LoVo (cell line): ENCODE data around the gene SEPTIN12.

ENCODE experiments used
- DNase-seq: peaks from one replicate; pipeline ENCODE4 v3.0.0-alpha.2; 2016; ENCODE audit warnings: low spot score

Gene SEPTIN12

DNA sequence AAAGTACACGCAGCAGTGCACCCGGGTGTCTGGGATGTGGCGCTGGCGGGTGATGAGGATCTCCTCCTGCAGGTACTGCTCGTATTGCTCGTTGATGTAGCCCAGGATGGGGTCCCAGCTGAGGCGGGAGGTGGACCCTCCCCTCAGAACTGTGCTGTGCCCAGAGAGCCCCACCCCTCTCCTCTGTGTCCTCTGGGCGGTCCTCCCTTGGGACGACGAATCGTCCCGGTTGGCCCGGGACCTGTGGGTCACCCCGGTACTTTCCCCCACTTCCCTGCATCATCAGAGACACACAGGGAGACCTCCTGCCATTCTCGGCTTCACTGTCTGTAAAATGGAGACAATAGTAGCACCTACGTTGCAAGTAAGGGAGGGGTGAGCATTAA, 4.2 kb downstream of the SEPTIN12 start:
- no peak for DNase-seq

DNA sequence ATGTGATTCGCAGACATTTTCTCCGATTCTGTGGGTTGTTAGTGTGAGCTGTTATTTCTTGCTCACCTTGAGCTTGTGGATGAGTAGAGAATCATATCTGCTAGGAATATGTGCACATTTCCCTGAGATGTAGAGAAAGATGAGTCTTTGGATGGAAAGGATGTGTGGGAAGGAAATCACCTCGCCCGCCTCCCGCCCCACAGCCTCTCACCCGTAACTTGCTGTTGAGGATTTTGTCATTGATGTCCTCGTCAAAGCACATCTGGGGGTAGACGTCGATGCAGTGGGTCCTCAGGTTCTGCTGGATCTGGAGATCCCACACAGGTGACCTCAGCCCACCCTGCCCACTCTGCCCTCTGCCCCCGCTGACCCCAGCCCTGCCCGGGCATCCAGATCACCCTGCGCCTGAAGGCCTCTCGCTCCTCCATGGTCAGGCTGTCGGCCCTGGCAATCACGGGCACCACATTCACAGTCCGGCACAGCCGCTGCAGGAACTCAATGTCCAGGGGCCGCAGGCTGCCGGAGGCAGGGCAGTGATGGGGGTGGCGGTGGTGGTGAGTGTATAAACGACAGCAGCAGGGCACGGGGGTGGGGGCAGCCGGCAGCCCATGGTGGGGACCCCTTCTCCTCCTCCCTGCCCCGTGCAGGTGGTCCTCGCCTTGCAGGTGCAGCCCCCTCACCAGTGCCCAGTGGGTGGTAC, 4.7 kb downstream of the SEPTIN12 start:
- no peak for DNase-seq

DNA sequence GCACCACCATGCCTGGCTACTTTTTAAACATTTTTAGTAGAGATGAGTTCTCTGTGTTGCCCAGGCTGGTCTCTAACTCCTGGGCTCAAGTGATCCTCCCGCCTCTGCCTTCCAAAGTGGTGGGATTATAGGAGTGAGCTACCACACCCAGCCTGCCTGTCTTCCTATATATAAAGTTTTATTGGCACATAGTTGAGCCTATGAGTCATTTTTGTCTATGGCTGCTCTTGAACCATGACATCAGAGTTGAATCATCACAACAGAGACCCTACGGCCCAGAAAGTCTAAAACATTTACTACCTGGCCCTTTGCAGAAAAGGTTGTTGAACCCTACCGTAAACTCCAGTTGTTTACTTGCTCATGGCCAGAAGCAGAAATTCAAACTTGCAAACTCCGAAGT, 7.9 kb downstream of the SEPTIN12 start:
- peak; percentile 53 for DNase-seq

DNA sequence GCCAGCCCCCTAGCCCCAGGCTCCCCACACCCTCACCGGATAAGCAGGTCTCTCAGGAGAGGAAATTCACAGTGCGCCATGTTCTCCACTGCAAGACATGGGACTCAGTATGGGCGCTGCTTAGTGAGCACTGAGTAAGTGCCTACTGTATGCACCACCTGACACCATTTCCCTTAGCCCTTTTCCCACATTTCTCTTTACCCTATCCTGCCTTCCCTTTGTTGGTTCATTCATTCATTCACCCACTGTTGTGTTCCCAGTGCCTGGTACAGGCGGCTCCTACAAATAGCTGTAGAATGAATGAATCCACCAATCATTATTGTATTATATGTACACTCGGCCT, 10.1 kb downstream of the SEPTIN12 start:
- DNase-seq: no peak

DNA sequence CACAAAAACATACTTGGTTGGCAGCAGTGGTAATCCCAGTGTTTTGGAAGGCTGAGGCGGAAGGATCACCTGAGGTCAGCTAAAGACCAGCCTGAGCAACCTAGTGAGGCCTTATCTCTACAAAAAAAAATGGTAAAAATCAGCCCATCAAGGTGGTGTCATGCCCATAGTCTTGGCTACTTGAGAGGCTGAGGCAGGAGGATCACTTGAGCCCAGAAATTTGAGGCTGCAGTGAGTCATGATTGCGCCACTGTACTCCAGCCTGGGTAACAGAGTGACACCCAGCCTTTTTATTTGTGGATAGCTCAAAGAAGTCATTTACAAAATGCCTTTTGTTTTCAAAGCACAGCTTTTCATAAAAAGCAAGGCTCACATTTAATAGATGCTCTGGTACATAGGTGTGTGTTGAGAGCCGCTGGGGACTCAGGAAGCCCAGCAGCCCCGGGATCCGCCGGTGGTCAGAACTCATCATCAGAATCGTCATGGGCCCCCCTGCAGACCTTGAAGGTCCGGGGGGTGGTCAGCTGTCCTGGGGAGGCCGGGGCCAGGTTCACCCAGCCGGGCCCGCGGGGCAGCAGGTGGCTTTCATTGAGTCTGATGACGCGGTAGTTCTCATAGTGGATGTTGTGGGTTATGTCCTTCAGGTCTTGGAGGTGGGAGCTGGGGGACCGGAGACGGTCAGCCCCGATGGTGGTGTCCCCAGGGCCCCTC, 10.7 kb downstream of the SEPTIN12 start:
- no peak for DNase-seq

DNA sequence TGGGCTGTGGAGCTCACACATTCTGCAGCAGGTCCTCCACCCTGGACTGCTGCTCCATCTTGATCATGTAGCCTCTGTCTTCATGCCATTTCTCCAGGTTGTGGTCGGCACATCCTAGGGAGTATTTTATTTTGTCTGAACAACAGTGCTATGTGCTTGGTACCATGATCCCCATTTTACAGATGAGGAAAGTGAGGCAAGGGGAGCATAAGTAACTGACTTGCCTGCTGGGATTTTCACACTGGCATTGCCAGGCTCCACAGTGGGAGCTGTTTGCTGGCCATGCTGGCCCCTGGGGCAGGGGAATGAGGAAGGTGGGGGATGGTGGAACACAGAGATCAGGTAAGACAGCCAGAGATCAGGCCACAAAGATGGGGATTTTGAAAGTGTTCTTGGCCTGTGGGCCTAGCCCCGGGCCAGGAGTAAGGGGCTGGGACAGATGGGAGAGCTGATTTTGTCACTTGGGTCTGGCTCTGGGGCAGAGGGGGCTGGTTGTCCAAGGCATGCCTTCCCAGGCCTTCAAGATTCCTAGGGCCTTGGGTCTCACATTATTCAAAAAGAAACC, 11.9 kb downstream of the SEPTIN12 start:
- DNase-seq: no peak

DNA sequence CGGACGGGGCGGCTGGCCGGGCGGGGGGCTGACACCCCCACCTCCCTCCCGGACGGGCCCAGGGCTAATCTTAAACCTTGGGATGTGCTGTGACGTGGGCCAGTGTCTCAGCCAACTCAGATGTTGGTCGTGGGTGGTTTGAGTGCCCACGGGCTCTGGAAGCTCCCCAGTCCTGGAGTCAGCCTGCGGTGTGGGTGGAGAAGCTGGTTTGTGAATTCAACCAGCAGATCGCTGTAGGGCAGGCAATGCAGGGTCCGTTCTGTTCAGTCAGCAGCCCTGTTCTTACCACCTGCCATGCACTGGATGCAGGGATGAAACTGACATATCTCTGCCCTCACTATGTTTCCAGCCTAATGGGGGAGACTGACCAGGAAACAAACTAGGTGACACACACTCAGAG, 13.1 kb downstream of the SEPTIN12 start:
- no peak for DNase-seq

DNA sequence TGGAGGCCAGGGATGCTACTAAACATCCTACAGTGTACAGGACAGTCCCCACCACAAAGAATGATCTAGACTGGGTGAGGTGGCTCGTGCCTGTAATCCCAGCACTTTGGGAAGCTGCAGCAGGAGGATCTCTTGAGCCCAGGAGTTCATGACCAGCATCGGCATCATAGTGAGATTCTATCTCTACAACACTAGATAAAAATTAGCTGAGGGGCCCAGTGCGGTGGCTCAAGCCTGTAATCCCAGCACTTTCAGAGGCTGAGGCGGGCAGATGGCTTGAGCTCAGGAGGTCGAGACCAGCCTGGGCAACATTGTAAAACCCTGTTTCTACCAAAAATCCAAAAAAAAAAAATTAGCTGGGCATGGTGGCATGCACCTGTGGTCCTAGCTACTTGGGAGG, 15.8 kb downstream of the SEPTIN12 start:
- DNase-seq: no peak

DNA sequence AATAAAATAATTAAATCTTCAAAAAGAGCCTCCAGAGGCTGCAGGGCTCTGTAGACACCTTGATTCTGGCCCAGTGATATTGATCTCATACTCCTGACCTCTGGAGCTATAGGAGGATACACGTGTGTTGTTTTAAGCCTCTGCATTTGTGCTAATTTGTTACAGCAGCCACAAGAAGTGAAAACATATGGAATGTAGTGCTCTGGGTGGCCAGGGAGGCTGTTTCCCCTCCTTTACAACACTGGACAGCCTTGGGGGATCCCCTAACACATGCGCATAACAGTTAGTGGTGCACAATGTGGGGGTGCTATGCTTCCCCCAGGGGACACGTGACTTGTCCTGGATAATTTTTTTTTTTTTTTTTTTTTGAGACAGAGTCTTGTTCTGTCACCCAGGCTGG, 16.5 kb downstream of the SEPTIN12 start:
- no peak for DNase-seq

DNA sequence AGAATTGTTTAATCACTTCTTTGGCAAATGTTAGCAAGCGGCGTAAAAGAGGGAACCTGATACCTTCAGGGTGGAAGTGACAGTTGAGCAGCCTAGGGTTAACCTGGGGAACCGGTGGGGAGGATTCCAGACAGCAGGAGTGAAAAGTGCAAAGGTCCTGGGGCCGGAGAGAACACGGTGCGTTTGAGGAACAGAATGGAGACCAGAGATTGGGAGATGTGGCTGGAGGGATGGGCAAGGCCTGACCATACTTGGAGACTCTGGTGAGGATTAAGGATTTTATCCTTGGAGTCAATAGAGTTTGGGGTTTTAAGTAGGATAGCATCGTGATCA, 18.9 kb downstream of the SEPTIN12 start:
- DNase-seq: no peak

DNA sequence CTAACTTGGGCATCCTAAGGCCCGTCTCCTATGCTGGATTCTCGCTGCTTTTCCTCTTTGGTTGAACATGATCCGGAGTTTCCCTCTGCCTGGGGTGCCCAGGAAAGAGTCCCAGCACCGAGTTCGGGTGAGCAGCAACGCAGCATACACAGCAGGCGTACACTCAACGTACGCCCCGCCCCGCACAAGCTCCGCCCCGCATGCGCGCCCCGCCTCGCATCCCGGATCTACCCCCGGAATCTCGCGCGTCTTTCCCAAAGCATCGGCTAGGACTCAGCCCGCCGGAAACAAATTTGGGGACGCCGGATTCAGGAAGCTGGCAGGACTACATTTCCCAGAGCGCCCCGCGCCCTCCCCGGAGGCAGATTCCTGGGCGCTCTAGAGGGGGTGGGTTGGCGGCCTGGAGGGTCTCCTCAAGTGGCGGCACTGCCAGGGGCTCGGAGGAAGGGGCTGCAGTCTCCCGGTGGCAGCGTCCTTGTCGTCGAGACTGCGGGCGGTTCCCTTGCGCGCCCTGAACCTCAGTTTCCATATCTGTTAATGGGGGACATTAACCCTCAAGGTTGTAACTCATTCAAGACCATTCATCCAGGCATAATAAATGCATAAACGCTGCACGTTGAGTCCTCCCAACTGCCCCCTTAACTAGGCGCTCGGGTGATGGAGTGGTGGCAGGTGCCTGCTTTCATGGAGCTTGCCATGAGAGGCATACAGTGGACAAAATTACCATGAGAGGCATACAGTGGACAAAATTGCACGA, 19.4 kb downstream of the SEPTIN12 start:
- peak; percentile 96 for DNase-seq

DNA sequence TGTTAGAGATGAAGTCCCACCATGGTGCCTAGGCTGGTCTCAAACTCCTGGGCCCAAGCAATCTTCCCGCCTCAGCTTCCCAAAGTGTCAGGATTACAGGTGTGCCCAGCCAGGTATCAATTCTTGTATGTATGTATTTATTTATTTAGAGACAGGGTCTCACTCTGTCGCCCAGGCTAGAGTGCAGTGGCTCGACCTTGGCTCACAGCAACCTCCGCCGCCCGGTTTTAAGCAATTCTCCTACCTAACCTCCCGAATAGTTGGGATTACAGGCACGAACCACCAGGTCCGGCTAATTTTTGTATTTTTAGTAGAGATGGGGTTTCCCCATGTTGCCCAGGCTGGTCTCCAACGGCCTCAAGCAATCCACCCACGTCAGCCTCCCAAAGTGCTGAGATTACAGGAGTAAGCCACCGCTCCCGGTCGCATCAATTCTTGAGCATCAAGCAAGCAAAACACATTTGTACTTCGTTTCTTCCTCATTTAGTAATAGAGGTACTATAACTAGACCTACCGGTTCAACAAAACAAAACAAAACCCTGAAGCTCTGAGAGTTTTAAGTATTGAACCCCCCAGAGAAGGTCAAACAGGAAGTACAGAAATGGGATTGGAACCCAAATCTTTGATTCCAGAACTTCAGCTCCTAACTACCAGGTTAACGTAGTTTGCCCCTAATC, 20.1 kb downstream of the SEPTIN12 start:
- peak; percentile 6 for DNase-seq

DNA sequence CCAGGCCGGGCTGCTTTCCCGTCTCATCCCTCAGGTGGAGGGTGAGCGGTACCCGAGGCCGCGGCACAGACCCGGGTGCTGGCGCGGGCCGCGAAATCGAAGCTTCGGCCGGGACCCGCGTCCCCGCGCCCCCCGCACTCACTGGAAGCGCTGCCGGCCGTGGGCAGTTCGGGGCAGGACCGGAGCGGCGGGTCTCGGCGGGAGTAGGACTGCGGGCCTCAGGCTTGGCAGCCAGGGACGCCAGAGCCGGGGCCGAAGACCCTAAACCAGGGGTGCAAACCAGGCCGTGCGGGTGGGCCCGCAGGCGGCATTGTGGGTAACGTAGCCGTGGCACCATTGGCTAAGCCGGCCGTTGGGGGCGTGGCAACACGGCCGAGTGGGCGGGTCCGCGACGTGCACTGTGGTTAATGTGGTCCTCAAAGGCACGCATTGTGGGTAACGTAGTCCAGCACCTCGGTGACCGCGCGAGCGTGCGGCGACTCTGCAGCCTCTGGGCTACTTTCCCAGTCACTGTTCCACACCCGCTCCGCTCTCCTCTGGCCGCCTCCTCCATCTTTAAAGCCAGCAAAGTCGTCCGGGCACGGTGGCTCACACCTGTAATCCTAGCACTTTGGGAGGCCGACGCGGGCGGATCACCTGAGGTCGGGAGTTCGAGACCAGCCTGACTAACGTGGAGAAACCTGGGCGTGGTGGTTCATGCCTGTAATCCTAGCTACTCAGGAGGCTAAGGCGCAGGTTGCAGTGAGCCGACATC, 21.1 kb downstream of the SEPTIN12 start, which contains the start of gene ZNF500:
ZNF500 (minus strand) TSS at position 288 of the 754 bp plus-strand sequence. CDS start 1,184 bp downstream, outside the sequence.
- peak; percentile 95 for DNase-seq

DNA sequence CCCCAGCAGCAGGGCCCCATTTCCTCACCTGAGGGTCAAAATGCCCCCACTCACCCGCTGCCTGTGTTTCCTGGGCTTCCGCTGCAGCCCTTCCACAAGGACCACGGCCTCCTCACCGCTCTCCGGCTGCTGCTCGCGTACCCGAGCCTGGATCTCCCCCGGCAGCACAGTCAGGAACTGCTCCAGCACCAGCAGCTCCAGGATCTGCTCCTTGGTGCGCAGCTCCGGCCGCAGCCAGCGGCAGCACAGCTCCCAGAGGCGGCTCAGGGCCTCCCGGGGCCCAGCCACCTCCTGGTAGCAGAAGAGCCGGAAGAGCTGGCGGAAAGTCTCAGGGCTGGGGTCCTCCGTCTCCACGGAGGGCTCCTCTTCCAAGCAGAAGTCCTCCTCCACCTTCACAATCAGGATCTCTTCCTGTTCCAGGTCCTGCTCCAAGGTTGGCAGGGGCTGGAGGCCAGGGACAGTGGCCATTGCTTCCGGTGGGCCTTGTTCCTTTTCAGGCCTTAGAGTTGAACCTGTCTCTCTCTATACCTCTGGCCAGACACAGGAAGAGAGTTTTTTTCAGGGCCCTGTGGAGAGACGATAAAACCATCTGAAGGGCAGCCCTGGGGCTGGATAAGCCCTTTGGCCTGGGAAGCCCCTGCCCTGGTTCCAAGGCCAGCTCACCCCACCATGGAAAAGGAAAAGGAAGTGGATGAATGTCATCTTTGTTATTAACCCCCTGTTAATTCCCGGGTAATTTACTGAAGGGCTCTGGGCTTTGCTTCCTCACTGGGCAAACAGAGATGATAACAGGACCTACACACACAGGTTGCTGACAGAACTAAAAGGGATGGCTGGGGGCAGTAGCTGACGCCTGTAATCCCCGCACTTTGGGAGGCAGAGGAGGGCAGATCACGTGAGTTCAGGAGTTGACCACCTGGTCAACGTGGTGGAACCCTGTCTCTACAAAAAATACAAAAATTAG, 22.4 kb downstream of the SEPTIN12 start:
- DNase-seq: no peak

DNA sequence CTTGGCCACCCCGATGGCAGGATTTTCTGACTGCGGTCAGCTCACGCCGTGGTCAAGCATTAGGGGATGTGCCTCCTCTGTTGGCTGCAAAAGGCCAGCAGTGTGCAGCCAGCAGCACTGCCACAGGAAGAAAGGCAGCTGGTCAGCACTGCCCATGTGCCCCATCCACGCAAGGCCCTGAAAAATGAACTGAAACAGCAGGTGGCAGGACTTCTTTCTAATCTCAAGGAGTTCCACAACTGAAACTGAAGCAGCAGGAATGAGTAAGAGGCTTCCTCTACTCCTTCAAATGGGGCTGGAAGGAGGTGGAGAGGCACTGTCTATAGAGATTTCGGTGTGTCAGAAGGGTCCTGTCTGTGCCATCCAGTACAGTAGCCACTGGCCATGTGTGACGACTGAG, 24.4 kb downstream of the SEPTIN12 start:
- DNase-seq: no peak

DNA sequence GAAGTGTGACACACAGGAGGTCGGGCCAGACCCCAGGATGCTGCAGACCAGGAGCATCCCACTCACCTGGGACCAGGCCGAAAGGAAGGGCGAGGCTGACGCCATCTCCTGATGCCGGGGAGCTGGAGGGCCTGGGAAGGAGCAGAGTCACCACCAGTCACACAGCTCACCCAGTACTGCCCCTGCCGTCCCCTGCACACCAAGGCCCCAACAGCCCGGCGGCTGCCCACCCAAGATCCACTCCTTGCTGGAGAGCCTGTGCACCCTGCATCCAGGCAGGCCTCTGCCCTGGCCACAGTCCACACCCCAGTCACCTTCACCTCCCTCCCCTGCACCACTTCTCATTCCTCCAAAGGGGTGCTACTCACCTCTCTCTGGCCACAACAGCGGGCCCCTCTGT, 25.9 kb downstream of the SEPTIN12 start:
- no peak for DNase-seq

DNA sequence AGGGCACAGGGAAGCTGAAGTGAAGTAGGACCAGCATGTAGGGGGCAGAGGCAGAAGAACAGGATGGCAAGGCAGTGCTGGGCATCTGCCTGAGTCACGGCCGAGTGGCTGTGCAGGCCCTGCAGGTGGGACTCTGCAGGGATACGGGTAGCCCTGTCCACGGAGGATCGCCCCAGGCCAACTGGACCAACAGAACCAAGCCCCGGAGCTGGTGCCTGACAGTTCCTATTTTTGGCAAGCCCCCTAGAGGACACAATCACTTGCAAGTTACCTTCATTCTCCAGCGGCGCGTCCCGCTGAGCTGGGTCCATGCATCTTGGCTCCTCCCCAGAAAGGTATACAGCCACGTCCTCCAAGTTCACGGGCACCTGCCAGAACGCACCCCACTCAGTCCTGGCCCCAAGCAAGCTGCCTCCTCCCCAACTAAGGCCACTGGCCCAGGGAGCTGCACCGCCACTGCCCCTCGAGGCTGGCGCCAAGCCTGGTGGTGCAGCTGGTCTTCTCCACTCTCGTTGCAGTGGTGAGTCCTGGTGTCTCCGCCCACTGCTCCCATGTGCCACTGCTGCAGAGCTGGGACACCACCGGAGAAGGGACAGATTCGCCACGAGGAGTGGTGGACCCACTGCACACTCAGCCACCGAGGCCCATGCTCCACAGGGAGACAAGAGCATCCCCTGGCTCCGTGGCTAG, 27.8 kb downstream of the SEPTIN12 start:
- no peak for DNase-seq

DNA sequence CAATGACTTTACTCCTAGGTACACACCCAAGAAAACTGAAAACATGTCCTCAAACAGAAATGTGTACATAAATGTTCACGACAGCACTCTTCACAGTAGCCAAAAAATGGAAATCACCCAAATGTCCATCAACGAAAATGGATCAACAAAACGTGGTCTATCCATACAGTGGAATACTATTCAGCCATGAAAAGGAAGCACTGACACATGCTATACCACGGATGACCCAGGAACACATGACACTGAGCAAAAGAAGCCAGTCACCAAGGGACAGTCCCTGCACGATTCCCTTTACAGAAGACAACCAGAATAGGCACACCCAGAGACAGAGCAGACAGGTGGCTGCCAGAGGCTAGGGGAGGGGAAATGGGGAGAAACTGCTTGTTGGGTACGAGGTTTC, 32.5 kb downstream of the SEPTIN12 start:
- no peak for DNase-seq

DNA sequence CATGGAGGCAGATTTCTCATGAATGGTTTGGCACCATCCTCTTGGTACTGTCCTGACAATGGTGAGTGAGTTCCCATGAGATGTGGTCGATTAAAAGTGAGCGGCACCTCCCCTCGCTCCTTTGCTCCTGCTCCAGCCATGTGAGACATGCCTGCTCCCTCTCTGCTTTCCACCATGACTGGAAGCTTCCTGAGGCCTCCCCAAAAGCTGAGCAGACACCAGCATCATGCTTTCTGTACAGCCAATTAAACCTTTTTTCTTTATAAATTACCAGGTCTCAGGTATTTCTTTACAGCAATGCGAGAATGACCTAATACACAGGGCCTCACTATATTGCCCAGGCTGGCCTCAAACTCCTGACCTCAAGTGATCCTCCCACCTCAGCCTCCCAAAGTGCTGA, 33.3 kb downstream of the SEPTIN12 start:
- no peak for DNase-seq

DNA sequence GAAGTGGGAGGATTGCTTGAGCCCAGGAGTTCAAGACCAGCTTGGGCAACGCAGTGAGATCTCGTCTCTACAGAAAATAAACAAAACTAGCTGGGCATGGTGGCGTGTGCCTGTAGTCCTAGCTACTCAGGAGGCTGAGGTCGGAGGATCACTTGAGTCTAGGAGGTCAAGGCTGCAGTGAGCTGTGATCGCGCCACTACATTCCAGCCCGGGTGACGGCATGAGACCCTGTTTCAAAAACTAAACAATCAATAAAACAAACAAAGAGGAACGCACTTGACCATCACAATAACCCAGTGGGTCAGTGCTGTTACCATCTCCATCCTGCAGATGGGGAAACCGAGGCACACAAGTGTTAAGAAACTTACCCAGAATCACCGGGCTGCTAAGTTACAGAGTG, 34.9 kb downstream of the SEPTIN12 start:
- no peak for DNase-seq
